HEK293 (cell line): ENCODE results near the gene HYOU1.

Experiments used
- GLI4 ChIP-seq: fragments of 450-650 bp; formaldehyde crosslinking; IDR thresholded peaks from 2 replicates; pipeline ENCODE4 v1.5.1; 2016; ENCODE audit warnings: missing biosample characterization, missing genetic modification characterization
- KLF10 ChIP-seq: fragments of 450-650 bp; IDR thresholded peaks from 2 replicates; pipeline ENCODE4 v1.5.1; 2018; ENCODE audit warnings: missing biosample characterization, mild to moderate bottlenecking, missing genetic modification characterization
- KLF7 ChIP-seq: fragments of 450-650 bp; formaldehyde crosslinking; IDR thresholded peaks from 2 replicates; pipeline ENCODE4 v1.5.1; 2016; ENCODE audit warnings: missing biosample characterization, missing genetic modification characterization, borderline replicate concordance
- MEIS1 ChIP-seq: sonication (generic); formaldehyde crosslinking; IDR thresholded peaks from 2 replicates; pipeline ENCODE4 v1.8.1; 2022; ENCODE audit warnings: missing genetic modification reagents, mild to moderate bottlenecking, borderline replicate concordance
- PATZ1 ChIP-seq: fragments of 450-650 bp; formaldehyde crosslinking; IDR thresholded peaks from 2 replicates; pipeline ENCODE4 v1.5.1; 2016; ENCODE audit warnings: missing biosample characterization, missing genetic modification characterization
- REPIN1 ChIP-seq: fragments of 450-650 bp; formaldehyde crosslinking; IDR thresholded peaks from 2 replicates; pipeline ENCODE4 v1.5.1; 2017; ENCODE audit warnings: missing biosample characterization, missing genetic modification characterization, low read depth
- SCRT2 ChIP-seq: fragments of 450-650 bp; formaldehyde crosslinking; IDR thresholded peaks from 2 replicates; pipeline ENCODE4 v1.5.1; 2016; ENCODE audit warnings: missing biosample characterization, missing genetic modification characterization
- TCF7L2 ChIP-seq: IDR thresholded peaks from 2 replicates; pipeline ENCODE4 v1.6.1; 2011; ENCODE audit warnings: low read depth, mild to moderate bottlenecking, inconsistent platforms, low read length, moderate library complexity, borderline replicate concordance
- WT1 ChIP-seq: fragments of 450-650 bp; formaldehyde crosslinking; IDR thresholded peaks from 2 replicates; pipeline ENCODE4 v1.5.1; 2016; ENCODE audit warnings: missing biosample characterization, missing genetic modification characterization
- ZBTB20 ChIP-seq: fragments of 450-650 bp; formaldehyde crosslinking; IDR thresholded peaks from 2 replicates; pipeline ENCODE4 v1.5.1; 2016; ENCODE audit warnings: missing biosample characterization, missing genetic modification characterization
- ZBTB21 ChIP-seq: fragments of 450-650 bp; formaldehyde crosslinking; IDR thresholded peaks from 2 replicates; pipeline ENCODE4 v1.5.1; 2017; ENCODE audit warnings: missing biosample characterization, missing genetic modification characterization
- ZFP3 ChIP-seq: fragments of 450-650 bp; formaldehyde crosslinking; IDR thresholded peaks from 2 replicates; pipeline ENCODE4 v1.5.1; 2016; ENCODE audit warnings: low read depth, missing biosample characterization, missing genetic modification characterization
- ZNF169 ChIP-seq: fragments of 450-650 bp; formaldehyde crosslinking; IDR thresholded peaks from 2 replicates; pipeline ENCODE4 v1.5.1; 2016; ENCODE audit warnings: missing biosample characterization, missing genetic modification characterization
- ZNF24 ChIP-seq: fragments of 450-650 bp; formaldehyde crosslinking; IDR thresholded peaks from 2 replicates; pipeline ENCODE4 v1.5.1; 2016; ENCODE audit warnings: missing biosample characterization, missing genetic modification characterization
- ZNF302 ChIP-seq: fragments of 450-650 bp; formaldehyde crosslinking; IDR thresholded peaks from 2 replicates; pipeline ENCODE4 v1.5.1; 2016; ENCODE audit warnings: missing biosample characterization, missing genetic modification characterization, low read depth
- ZNF311 ChIP-seq: fragments of 450-650 bp; formaldehyde crosslinking; IDR thresholded peaks from 2 replicates; pipeline ENCODE4 v1.5.1; 2017; ENCODE audit warnings: missing biosample characterization, missing genetic modification characterization, borderline replicate concordance
- ZNF426 ChIP-seq: fragments of 450-650 bp; formaldehyde crosslinking; IDR thresholded peaks from 2 replicates; pipeline ENCODE4 v1.5.1; 2017; ENCODE audit warnings: missing biosample characterization, missing genetic modification characterization, mild to moderate bottlenecking, inconsistent platforms, moderate library complexity
- ZNF548 ChIP-seq: fragments of 450-650 bp; formaldehyde crosslinking; IDR thresholded peaks from 2 replicates; pipeline ENCODE4 v1.5.1; 2016; ENCODE audit warnings: missing biosample characterization, missing genetic modification characterization
- ZNF560 ChIP-seq: fragments of 450-650 bp; formaldehyde crosslinking; IDR thresholded peaks from 2 replicates; pipeline ENCODE4 v1.5.1; 2017; ENCODE audit warnings: missing biosample characterization, missing genetic modification characterization, borderline replicate concordance
- ZNF585B ChIP-seq: fragments of 450-650 bp; formaldehyde crosslinking; IDR thresholded peaks from 2 replicates; pipeline ENCODE4 v1.5.1; 2016; ENCODE audit warnings: missing biosample characterization, missing genetic modification characterization
- ZNF610 ChIP-seq: fragments of 450-650 bp; formaldehyde crosslinking; IDR thresholded peaks from 2 replicates; pipeline ENCODE4 v1.5.1; 2016; ENCODE audit warnings: missing biosample characterization, missing genetic modification characterization, borderline replicate concordance
- ZNF677 ChIP-seq: fragments of 450-650 bp; IDR thresholded peaks from 2 replicates; pipeline ENCODE4 v1.5.0; 2018; ENCODE audit warnings: missing biosample characterization, mild to moderate bottlenecking, missing genetic modification characterization, moderate library complexity
- ZNF701 ChIP-seq: fragments of 450-650 bp; formaldehyde crosslinking; IDR thresholded peaks from 2 replicates; pipeline ENCODE4 v1.5.1; 2016; ENCODE audit warnings: missing biosample characterization, missing genetic modification characterization
- TF ChIP-seq, protein P1 (sequence below): fragments of 450-650 bp; formaldehyde crosslinking; IDR thresholded peaks from 2 replicates; pipeline ENCODE4 v1.5.1; 2016; ENCODE audit warnings: missing biosample characterization, missing genetic modification characterization
- TF ChIP-seq, protein P2 (sequence below): fragments of 450-650 bp; formaldehyde crosslinking; IDR thresholded peaks from 2 replicates; pipeline ENCODE4; 2016; ENCODE audit warnings: missing biosample characterization, missing genetic modification characterization
- TF ChIP-seq, protein P3 (sequence below): fragments of 450-650 bp; formaldehyde crosslinking; IDR thresholded peaks from 2 replicates; pipeline ENCODE4 v1.5.1; 2016; ENCODE audit warnings: missing biosample characterization, missing genetic modification characterization
- TF ChIP-seq, protein P4 (sequence below): fragments of 450-650 bp; formaldehyde crosslinking; IDR thresholded peaks from 2 replicates; pipeline ENCODE4 v1.5.1; 2016; ENCODE audit warnings: missing biosample characterization, missing genetic modification characterization
- TF ChIP-seq, protein P5 (sequence below): fragments of 450-650 bp; formaldehyde crosslinking; conservative IDR thresholded peaks from 2 replicates; pipeline ENCODE4 v1.5.1; 2016; ENCODE audit warnings: low read depth, missing biosample characterization, missing genetic modification characterization

Gene HYOU1

DNA sequence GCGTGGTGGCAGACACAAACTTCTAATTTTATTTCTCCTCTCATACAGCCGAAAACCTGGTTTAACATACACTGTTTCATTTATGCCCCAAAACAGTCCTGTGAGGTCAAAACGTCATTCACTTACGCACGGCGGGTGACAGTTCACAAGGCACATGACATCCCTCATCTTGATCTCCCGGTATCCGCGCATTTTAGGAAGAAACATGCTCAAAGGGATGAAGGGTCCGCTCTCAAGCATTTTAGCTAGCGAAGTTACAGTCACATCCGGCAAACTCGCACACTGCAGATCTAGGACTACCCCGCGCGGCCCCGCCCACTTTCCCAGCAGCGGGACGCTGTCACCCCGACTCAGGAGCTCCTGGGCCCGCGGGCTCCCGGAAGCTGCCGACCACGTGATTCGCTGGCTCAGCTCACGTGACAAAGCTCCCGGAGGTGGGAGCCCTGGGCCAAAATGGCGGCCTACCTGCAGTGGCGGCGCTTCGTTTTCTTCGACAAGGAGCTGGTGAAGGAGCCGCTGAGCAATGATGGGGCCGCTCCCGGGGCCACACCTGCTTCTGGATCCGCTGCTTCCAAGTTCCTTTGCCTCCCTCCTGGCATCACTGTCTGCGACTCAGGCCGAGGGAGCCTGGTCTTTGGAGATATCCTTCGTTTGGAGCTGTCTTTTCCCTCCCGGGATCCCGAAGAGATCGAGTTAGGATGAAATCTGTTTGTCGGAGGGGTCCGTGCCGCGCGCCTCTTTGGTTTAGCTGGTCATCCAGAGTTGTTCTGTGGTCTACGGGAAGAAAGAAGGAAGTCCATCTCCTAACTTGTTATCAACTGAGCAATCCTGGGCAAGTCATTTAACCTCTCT is 10.6 kb upstream of the HYOU1 start, which contains the start of gene VPS11 (continued):
- TF ChIP-seq, protein P1, sequence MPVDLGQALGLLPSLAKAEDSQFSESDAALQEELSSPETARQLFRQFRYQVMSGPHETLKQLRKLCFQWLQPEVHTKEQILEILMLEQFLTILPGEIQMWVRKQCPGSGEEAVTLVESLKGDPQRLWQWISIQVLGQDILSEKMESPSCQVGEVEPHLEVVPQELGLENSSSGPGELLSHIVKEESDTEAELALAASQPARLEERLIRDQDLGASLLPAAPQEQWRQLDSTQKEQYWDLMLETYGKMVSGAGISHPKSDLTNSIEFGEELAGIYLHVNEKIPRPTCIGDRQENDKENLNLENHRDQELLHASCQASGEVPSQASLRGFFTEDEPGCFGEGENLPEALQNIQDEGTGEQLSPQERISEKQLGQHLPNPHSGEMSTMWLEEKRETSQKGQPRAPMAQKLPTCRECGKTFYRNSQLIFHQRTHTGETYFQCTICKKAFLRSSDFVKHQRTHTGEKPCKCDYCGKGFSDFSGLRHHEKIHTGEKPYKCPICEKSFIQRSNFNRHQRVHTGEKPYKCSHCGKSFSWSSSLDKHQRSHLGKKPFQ (tag by site-specific recombination) = no peak; the same call in 1 of the 2 replicates
- TF ChIP-seq TCF7L2 (no peak), ZNF426 (tag by site-specific recombination) (no peak), ZFP3 (tag by site-specific recombination) (no peak), ZNF610 (tag by site-specific recombination) (no peak), ZNF302 (tag by site-specific recombination) (no peak), PATZ1 (peak; percentile 31; the same call in 1 of the 2 replicates), ZBTB21 (tag by site-specific recombination) (no peak), ZNF24 (tag by site-specific recombination) (peak; percentile 88), KLF7 (tag by site-specific recombination) (no peak), WT1 (tag by site-specific recombination) (no peak), REPIN1 (tag by site-specific recombination) (no peak), ZNF701 (tag by site-specific recombination) (no peak), ZNF548 (tag by site-specific recombination) (no peak), KLF10 (tag by site-specific recombination) (peak; percentile 69; the same call in 1 of the 2 replicates), ZBTB20 (tag by site-specific recombination) (peak; percentile 57; the same call in 1 of the 2 replicates), MEIS1 (no peak), ZNF311 (no peak), ZNF560 (tag by site-specific recombination) (no peak), ZNF169 (no peak), GLI4 (no peak), SCRT2 (tag by site-specific recombination) (no peak), ZNF585B (no peak), ZNF677 (tag by site-specific recombination) (no peak)
- TF ChIP-seq, protein P2, sequence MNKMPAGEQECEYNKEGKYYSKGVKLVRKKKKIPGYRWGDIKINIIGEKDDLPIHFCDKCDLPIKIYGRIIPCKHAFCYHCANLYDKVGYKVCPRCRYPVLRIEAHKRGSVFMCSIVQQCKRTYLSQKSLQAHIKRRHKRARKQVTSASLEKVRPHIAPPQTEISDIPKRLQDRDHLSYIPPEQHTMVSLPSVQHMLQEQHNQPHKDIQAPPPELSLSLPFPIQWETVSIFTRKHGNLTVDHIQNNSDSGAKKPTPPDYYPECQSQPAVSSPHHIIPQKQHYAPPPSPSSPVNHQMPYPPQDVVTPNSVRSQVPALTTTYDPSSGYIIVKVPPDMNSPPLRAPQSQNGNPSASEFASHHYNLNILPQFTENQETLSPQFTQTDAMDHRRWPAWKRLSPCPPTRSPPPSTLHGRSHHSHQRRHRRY (tag by site-specific recombination) = no peak
- TF ChIP-seq, protein P3, sequence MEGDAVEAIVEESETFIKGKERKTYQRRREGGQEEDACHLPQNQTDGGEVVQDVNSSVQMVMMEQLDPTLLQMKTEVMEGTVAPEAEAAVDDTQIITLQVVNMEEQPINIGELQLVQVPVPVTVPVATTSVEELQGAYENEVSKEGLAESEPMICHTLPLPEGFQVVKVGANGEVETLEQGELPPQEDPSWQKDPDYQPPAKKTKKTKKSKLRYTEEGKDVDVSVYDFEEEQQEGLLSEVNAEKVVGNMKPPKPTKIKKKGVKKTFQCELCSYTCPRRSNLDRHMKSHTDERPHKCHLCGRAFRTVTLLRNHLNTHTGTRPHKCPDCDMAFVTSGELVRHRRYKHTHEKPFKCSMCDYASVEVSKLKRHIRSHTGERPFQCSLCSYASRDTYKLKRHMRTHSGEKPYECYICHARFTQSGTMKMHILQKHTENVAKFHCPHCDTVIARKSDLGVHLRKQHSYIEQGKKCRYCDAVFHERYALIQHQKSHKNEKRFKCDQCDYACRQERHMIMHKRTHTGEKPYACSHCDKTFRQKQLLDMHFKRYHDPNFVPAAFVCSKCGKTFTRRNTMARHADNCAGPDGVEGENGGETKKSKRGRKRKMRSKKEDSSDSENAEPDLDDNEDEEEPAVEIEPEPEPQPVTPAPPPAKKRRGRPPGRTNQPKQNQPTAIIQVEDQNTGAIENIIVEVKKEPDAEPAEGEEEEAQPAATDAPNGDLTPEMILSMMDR = no peak
- TF ChIP-seq, protein P4, sequence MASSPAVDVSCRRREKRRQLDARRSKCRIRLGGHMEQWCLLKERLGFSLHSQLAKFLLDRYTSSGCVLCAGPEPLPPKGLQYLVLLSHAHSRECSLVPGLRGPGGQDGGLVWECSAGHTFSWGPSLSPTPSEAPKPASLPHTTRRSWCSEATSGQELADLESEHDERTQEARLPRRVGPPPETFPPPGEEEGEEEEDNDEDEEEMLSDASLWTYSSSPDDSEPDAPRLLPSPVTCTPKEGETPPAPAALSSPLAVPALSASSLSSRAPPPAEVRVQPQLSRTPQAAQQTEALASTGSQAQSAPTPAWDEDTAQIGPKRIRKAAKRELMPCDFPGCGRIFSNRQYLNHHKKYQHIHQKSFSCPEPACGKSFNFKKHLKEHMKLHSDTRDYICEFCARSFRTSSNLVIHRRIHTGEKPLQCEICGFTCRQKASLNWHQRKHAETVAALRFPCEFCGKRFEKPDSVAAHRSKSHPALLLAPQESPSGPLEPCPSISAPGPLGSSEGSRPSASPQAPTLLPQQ (tag by site-specific recombination) = peak; percentile 49; the same call in 1 of the 2 replicates
- TF ChIP-seq, protein P5, sequence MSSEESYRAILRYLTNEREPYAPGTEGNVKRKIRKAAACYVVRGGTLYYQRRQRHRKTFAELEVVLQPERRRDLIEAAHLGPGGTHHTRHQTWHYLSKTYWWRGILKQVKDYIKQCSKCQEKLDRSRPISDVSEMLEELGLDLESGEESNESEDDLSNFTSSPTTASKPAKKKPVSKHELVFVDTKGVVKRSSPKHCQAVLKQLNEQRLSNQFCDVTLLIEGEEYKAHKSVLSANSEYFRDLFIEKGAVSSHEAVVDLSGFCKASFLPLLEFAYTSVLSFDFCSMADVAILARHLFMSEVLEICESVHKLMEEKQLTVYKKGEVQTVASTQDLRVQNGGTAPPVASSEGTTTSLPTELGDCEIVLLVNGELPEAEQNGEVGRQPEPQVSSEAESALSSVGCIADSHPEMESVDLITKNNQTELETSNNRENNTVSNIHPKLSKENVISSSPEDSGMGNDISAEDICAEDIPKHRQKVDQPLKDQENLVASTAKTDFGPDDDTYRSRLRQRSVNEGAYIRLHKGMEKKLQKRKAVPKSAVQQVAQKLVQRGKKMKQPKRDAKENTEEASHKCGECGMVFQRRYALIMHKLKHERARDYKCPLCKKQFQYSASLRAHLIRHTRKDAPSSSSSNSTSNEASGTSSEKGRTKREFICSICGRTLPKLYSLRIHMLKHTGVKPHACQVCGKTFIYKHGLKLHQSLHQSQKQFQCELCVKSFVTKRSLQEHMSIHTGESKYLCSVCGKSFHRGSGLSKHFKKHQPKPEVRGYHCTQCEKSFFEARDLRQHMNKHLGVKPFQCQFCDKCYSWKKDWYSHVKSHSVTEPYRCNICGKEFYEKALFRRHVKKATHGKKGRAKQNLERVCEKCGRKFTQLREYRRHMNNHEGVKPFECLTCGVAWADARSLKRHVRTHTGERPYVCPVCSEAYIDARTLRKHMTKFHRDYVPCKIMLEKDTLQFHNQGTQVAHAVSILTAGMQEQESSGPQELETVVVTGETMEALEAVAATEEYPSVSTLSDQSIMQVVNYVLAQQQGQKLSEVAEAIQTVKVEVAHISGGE = peak; percentile 54
